GM10266 (cell line): ENCODE measurements around the gene ANKRD34B.

Source experiments
- DNase-seq: peaks from one replicate; pipeline ENCODE4 v3.0.0; 2012; ENCODE audit errors: extremely low spot score
- CTCF ChIP-seq: IDR thresholded peaks from 2 replicates; pipeline ENCODE4 v1.5.1; 2012; ENCODE audit warnings: mild to moderate bottlenecking, low read depth; ENCODE audit not compliant: control insufficient read depth, insufficient read depth; ENCODE audit errors: missing control alignments

The ANKRD34B gene

GRCh38 chr5:80541392-80541791 lies 28.7 kb downstream of the ANKRD34B start:
- no peak for TF ChIP-seq CTCF
- no peak for DNase-seq

DNA sequence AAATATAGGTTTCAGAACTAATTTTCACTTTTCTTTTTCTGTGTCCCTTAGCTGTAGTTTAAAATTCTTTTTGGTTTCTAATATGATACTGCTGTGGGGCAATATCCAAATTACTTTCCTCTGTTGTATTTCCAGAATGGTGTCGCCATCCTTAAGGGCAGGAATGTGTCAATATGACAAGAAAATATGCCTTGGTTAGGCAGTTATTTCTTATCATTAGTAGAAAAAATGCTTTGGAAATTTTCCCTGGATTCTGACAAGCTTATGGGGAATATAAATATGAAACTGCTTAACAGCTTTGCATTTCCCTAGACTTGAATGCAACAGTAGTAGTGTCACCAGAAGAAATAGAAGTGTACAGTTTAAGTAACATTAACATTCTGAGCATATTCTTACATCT lies 29.4 kb downstream of the ANKRD34B start:
- no peak for DNase-seq
- TF ChIP-seq CTCF = no peak

- DNase-seq = peak; percentile 4
- no peak for TF ChIP-seq CTCF
Measured at GRCh38 chr5:80516826-80517225, 53.3 kb downstream of the ANKRD34B start.

GRCh38 chr5:80509362-80509761 lies 60.7 kb downstream of the ANKRD34B start:
- TF ChIP-seq CTCF = no peak

DNA sequence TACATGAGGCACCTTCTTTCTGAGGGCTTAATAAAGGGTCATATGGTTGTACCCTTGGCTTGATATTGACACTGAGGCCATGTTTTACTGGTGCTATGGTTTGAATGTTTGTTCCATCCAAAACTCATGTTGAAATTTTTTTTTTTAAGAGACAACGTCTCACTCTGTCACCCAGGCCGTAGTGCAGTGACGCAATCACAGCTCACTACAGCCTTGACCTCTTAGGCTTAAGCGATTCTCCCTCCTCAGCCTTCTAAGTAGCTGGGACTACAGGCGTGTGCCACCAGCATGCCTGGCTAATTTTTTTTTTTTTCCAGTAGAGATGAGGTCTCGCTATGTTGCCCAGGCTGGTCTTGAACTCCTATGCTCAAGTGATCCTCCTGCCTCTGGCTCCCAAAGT lies 61.2 kb downstream of the ANKRD34B start:
- no peak for TF ChIP-seq CTCF
- no peak for DNase-seq

More at GRCh38 chr5:80509362-80509761, 60.7 kb downstream of the ANKRD34B start:
- DNase-seq = no peak

DNA sequence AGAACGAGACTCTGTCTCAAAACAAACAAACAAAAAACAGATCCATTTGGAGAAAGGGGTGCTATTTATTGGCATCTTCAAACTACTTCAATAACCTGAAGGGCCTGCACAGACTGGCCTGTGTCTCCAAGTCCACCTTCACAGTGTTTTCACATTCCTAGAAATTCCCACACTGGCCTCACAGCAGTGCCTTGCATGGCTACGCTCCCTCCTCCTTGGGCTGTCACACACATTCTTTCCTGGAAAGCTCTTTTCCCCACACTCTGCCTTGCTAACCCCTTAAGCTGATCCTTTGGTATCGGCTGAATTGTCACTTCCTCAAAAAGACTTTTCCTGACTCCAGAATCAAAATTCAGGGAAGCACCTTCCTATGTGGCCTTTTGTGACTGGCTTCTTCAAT lies 62.4 kb downstream of the ANKRD34B start:
- no peak for TF ChIP-seq CTCF
- DNase-seq = no peak
